Transverse colon (tissue), 4 donors: Measurements from ENCODE around the gene WRNIP1.

ENCODE experiments used
- EP300 ChIP-seq: sonication (generic); formaldehyde crosslinking; IDR thresholded peaks from one replicate; pipeline ENCODE4 v1.6.1; 2017; ENCODE audit warnings: antibody characterized with exemption, low read depth
- POLR2A ChIP-seq: fragments of 450-650 bp; IDR thresholded peaks from one replicate; pipeline ENCODE4 v1.6.1; 2016; ENCODE audit warnings: antibody characterized with exemption, mild to moderate bottlenecking, moderate library complexity
- POLR2AphosphoS5 ChIP-seq, 3 donors: sonication (generic); formaldehyde crosslinking; IDR thresholded peaks; one replicate each; pipeline ENCODE4 v1.6.1; 2016; ENCODE audit warnings: antibody characterized with exemption in 3 of 3
- TF ChIP-seq, protein P1 (sequence below), 5 experiments: fragments of 200-600 bp in 3 of 5; fragments of 450-650 bp in 2 of 5; sonication (generic) in 3 of 5; IDR thresholded peaks; 1 replicate in 2 of 5; 2 replicates in 3 of 5; pipeline ENCODE4 v1.5.1; 2016 to 2017; ENCODE audit warnings: antibody characterized with exemption in 5 of 5, inconsistent platforms in 3 of 5, mild to moderate bottlenecking in 2 of 5, moderate library complexity in 1 of 5

DNA sequence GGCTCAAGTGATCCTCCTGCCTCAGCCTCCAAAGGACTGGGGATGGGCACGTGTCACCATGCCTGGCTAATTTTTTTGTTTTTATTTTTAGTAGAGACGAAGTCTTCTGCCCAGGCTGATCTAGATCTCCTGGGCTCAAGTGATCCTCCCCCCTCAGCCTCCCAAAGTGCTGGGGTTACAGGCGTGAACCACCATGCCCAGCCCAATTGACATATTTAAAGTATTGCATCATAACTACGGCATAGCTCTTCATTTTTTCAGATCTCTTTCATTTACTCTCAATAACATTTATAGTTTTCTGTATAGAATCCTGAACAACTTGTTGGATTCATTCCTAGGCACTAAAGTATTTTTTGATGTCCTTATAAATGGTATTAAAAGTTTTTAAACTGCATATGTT is 63.4 kb downstream of the WRNIP1 start:
- TF ChIP-seq, protein P1, sequence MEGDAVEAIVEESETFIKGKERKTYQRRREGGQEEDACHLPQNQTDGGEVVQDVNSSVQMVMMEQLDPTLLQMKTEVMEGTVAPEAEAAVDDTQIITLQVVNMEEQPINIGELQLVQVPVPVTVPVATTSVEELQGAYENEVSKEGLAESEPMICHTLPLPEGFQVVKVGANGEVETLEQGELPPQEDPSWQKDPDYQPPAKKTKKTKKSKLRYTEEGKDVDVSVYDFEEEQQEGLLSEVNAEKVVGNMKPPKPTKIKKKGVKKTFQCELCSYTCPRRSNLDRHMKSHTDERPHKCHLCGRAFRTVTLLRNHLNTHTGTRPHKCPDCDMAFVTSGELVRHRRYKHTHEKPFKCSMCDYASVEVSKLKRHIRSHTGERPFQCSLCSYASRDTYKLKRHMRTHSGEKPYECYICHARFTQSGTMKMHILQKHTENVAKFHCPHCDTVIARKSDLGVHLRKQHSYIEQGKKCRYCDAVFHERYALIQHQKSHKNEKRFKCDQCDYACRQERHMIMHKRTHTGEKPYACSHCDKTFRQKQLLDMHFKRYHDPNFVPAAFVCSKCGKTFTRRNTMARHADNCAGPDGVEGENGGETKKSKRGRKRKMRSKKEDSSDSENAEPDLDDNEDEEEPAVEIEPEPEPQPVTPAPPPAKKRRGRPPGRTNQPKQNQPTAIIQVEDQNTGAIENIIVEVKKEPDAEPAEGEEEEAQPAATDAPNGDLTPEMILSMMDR (IDR thresholded peaks at IDR 0.05): no peak
- TF ChIP-seq POLR2A (no peak), EP300 (no peak), POLR2AphosphoS5 (IDR thresholded peaks at IDR 0.05) (no peak)
